ENCODE results near the gene TSSC4. TPM values are rescaled to one million over a fixed set of nuclear protein-coding genes. Genes with fewer than 3 reads are reported as not detected.

Gene TSSC4
- total RNA-seq, 1 donor, result 54.8 TPM

GRCh38 chr11:2387266-2387987 is 13.1 kb upstream of the TSSC4 start:
- H3K4me3 ChIP-seq (ENCODE audit: low read depth, low read length), result no peak overlapping the region
- peak; percentile 51 for DNase-seq (ENCODE audit: low read depth)
- TF ChIP-seq CTCF (IDR thresholded peaks at IDR 0.05; ENCODE audit: insufficient read depth, low read depth, low read length), result no peak

GRCh38 chr11:2388431-2389376 is 11.8 kb upstream of the TSSC4 start:
- DNase-seq (ENCODE audit: low read depth), result no peak
- H3K4me3 ChIP-seq (ENCODE audit: low read depth, low read length), result no peak overlapping the region
- peak; percentile 26 for TF ChIP-seq CTCF (IDR thresholded peaks at IDR 0.05; ENCODE audit: insufficient read depth, low read depth, low read length)

- TF ChIP-seq CTCF (IDR thresholded peaks at IDR 0.05; ENCODE audit: insufficient read depth, low read depth, low read length), result no peak
- no peak overlapping the region for H3K4me3 ChIP-seq (ENCODE audit: low read depth, low read length)
- no peak for DNase-seq (ENCODE audit: low read depth)
These were observed 11.0 kb upstream of the TSSC4 start for GRCh38 chr11:2389377-2390026.

GRCh38 chr11:2390091-2390724 is 10.3 kb upstream of the TSSC4 start:
- no peak for TF ChIP-seq CTCF (IDR thresholded peaks at IDR 0.05; ENCODE audit: insufficient read depth, low read depth, low read length)
- no peak overlapping the region for H3K4me3 ChIP-seq (ENCODE audit: low read depth, low read length)
- DNase-seq (ENCODE audit: low read depth), result peak; percentile 39

- H3K4me3 ChIP-seq (ENCODE audit: low read depth, low read length), result no peak overlapping the region
- TF ChIP-seq CTCF (IDR thresholded peaks at IDR 0.05; ENCODE audit: insufficient read depth, low read depth, low read length), result no peak
- peak; percentile 80 for DNase-seq (ENCODE audit: low read depth)
These were observed 9.8 kb upstream of the TSSC4 start for GRCh38 chr11:2390725-2391151.

All from fibroblast of villous mesenchyme (primary cell).